KMS-11 (cell line): ENCODE results near the gene PLCZ1.
"Not testable (repeated sequence)": the region's sequence is repeated elsewhere in the genome, so short reads cannot be mapped to it uniquely, and the experiment has no call there.

Source experiments
- H2AFZ ChIP-seq: fragments of 200-600 bp; sonication (generic); 2 replicates; pipeline ENCODE4 v1.6.1; 2016; ENCODE audit warnings: antibody characterized with exemption, mixed run types, low read depth
- H3K27ac ChIP-seq: fragments of 200-600 bp; sonication (generic); 2 replicates; pipeline ENCODE4 v1.6.1; 2016; ENCODE audit warnings: mild to moderate bottlenecking, mixed run types
- H3K27me3 ChIP-seq: fragments of 200-600 bp; sonication (generic); 2 replicates; pipeline ENCODE4 v1.6.1; 2017; ENCODE audit warnings: mild to moderate bottlenecking, low read depth, mixed run types, moderate library complexity; ENCODE audit not compliant: insufficient read depth
- H3K36me3 ChIP-seq: fragments of 200-600 bp; sonication (generic); 2 replicates; pipeline ENCODE4 v1.6.1; 2017; ENCODE audit warnings: mild to moderate bottlenecking, mixed run types; ENCODE audit not compliant: insufficient read depth
- H3K4me1 ChIP-seq: fragments of 200-600 bp; sonication (generic); 2 replicates; pipeline ENCODE4 v1.6.1; 2016; ENCODE audit warnings: mild to moderate bottlenecking, low read depth, mixed run types; ENCODE audit not compliant: poor library complexity, severe bottlenecking
- H3K4me2 ChIP-seq: fragments of 200-600 bp; sonication (generic); 2 replicates; pipeline ENCODE4 v1.7.0; 2016; ENCODE audit warnings: mild to moderate bottlenecking, mixed run types
- H3K4me3 ChIP-seq: fragments of 200-600 bp; sonication (generic); IDR thresholded peaks from 2 replicates; pipeline ENCODE4 v1.6.1; 2017; ENCODE audit warnings: low read depth, low read length, mixed read lengths; ENCODE audit not compliant: insufficient read depth
- H3K79me2 ChIP-seq: fragments of 200-600 bp; sonication (generic); 2 replicates; pipeline ENCODE4 v1.6.1; 2016; ENCODE audit warnings: low read depth, mixed run types; ENCODE audit not compliant: insufficient read depth
- H3K9ac ChIP-seq: fragments of 200-600 bp; sonication (generic); 2 replicates; pipeline ENCODE4 v1.6.1; 2016; ENCODE audit warnings: mild to moderate bottlenecking, mixed run types
- H4K20me1 ChIP-seq: fragments of 200-600 bp; sonication (generic); 2 replicates; pipeline ENCODE4 v1.6.1; 2016; ENCODE audit warnings: mild to moderate bottlenecking, mixed run types; ENCODE audit not compliant: insufficient read depth
- CTCF ChIP-seq: fragments of 200-600 bp; sonication (generic); conservative IDR thresholded peaks from 2 replicates; pipeline ENCODE4 v1.6.1; 2017; ENCODE audit warnings: low read depth, mild to moderate bottlenecking, antibody characterized with exemption, low read length, moderate library complexity, mixed read lengths

The PLCZ1 gene

DNA sequence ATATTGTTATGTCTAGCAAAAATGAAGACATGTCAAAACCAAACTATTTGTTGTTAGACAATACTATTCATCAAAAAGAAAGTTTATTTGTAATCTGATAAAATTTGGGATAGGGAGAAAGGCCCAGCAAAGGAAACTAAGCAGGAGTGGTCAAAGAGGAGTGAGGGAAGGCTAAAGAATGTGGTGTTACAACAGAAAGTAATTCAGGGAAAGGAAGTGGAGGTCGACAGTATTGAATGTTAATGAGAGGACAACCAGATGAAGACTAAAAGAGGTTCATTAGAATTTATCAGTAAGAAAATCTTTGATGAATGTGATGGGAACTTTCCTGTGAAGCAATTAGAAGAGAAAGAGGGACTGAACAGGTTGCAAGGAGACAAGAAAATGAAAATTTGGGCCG lies 33.9 kb downstream of the PLCZ1 start:
- Histone ChIP-seq H3K4me2 (no peak overlapping the region), H4K20me1 (no peaks in the 10 kb centered on the region), H3K4me3 (no peak overlapping the region), H3K9ac (no peak overlapping the region), H3K36me3 (no peaks in the 10 kb centered on the region), H3K27ac (no peak overlapping the region), H3K4me1 (no peaks in the 10 kb centered on the region), H2AFZ (no peak overlapping the region), H3K27me3 (no peaks in the 10 kb centered on the region), H3K79me2 (no peaks in the 10 kb centered on the region)
- TF ChIP-seq CTCF, result no peak

DNA sequence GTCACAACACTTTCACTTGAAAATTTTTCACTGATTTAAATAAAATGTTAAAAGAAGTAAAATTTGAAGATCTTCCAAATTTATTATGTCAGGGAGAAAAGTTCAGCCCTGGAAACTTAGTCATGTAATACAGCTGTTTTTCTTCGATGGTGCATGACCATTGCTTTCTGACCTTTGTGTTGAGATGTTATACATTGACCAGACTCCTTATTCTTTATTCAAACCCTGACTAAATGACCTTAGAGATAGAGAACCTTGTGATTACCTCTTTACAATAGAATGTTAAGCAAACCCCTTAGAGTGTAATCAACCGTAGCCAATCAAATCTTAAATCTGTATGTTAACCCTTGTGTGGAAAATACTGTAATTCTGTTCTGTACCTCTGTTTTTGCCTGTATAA lies 34.5 kb downstream of the PLCZ1 start:
- H3K27me3 ChIP-seq, result no peaks in the 10 kb centered on the region
- no peaks in the 10 kb centered on the region for H3K4me1 ChIP-seq
- H3K36me3 ChIP-seq, result no peaks in the 10 kb centered on the region
- H3K4me2 ChIP-seq, result no peak overlapping the region
- H4K20me1 ChIP-seq, result no peaks in the 10 kb centered on the region
- no peak overlapping the region for H3K27ac ChIP-seq
- H2AFZ ChIP-seq, result no peak overlapping the region
- H3K4me3 ChIP-seq, result no peak overlapping the region
- no peak overlapping the region for H3K9ac ChIP-seq
- no peak for TF ChIP-seq CTCF
- no peaks in the 10 kb centered on the region for H3K79me2 ChIP-seq

DNA sequence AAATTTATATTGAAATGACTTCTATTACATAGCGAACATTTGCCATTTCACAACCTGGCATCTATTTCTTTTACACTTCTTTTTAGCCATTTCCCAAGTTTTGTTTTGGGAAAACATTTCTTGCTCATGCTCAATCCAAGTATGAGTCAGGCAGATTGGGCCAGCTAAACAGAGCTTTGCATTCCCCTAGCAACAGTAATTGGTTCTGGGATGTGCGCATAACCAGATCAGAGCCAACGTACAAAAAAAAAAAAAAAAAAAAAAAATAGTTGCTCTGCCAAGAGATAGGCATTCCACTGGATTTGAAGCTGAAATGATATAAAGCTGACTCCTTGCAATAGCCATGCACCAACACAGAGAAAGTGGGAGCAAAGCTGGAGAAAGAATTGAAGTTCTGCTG lies 37.5 kb downstream of the PLCZ1 start:
- no peak overlapping the region for H3K4me2 ChIP-seq
- H3K27me3 ChIP-seq, result no peaks in the 10 kb centered on the region
- H3K9ac ChIP-seq, result no peak overlapping the region
- no peaks in the 10 kb centered on the region for H4K20me1 ChIP-seq
- no peak overlapping the region for H2AFZ ChIP-seq
- no peaks in the 10 kb centered on the region for H3K36me3 ChIP-seq
- TF ChIP-seq CTCF, result no peak
- no peaks in the 10 kb centered on the region for H3K4me1 ChIP-seq
- H3K4me3 ChIP-seq, result no peak overlapping the region
- H3K27ac ChIP-seq, result no peak overlapping the region
- H3K79me2 ChIP-seq, result no peaks in the 10 kb centered on the region

DNA sequence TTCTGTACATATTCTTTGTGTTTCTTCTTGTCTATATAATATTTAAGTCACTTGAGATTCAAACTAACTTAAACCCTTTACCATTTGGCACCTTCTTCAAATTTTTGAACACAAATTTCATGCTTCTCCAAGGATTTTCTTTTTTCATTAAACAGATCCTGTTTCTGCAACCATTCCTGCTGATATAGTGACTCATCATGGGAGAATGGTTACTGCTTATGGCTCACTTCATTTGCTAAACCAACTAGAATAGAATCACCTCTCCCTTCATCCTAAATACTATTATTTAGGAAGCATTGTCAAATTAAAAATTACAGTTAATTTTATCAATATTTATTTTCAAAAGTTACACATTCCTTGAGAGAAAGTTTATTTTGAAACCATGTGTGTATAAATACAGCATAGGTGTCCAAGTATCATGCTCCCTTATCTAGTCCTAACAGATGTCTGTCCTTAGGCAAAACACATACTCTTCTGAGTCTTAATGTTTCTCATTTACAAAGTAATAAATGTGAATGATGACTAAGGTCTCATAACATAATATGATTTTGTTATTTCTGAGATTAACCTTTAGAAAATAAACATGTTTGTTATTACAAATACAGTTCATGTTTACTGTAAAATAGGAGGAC lies 40.7 kb downstream of the PLCZ1 start:
- no peak for TF ChIP-seq CTCF
- no peak overlapping the region for H3K4me2 ChIP-seq
- H2AFZ ChIP-seq, result no peak overlapping the region
- H3K27ac ChIP-seq, result no peak overlapping the region
- H3K9ac ChIP-seq, result no peak overlapping the region
- no peaks in the 10 kb centered on the region for H3K27me3 ChIP-seq
- H3K79me2 ChIP-seq, result no peaks in the 10 kb centered on the region
- no peaks in the 10 kb centered on the region for H3K36me3 ChIP-seq
- no peaks in the 10 kb centered on the region for H4K20me1 ChIP-seq
- no peaks in the 10 kb centered on the region for H3K4me1 ChIP-seq
- H3K4me3 ChIP-seq, result no peak overlapping the region

GRCh38 chr12:18693986-18694385 lies 43.8 kb downstream of the PLCZ1 start:
- not testable (repeated sequence) for H3K36me3 ChIP-seq, H3K27me3 ChIP-seq, H3K27ac ChIP-seq, H3K9ac ChIP-seq, H3K4me1 ChIP-seq, H3K4me2 ChIP-seq, H3K79me2 ChIP-seq, H3K4me3 ChIP-seq, H2AFZ ChIP-seq, H4K20me1 ChIP-seq
